ENCODE results near the gene PKN3.
"Not testable (repeated sequence)": the region's sequence is repeated elsewhere in the genome, so short reads cannot be mapped to it uniquely, and the experiment has no call there.

Gene PKN3

GRCh38 chr9:128693738-128694137 lies 8.6 kb upstream of the PKN3 start:
- not testable (repeated sequence) for DNase-seq (ENCODE audit: low read depth)

DNA sequence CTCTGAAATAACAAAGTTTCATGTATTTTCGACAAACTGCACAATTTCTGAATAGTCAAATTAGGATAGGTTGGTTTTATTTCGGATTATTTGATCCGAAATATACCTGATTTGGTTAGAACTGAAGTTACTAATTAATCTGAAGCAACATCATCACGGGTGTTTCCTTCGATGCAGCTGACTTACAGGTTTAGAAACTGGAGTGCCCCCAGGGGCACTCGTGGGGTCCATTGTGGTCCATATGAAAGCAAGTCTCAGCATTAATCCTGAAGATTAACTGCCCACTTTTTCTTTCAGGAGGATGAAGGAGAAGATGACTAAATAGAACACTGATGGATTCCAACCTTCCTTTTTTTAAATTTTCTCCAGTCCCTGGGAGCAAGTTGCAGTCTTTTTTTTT lies 8.0 kb upstream of the PKN3 start:
- DNase-seq (ENCODE audit: low read depth): no peak

- no peak for DNase-seq (ENCODE audit: low read depth)
Observed at GRCh38 chr9:128696923-128697707, 5.2 kb upstream of the PKN3 start.

DNA sequence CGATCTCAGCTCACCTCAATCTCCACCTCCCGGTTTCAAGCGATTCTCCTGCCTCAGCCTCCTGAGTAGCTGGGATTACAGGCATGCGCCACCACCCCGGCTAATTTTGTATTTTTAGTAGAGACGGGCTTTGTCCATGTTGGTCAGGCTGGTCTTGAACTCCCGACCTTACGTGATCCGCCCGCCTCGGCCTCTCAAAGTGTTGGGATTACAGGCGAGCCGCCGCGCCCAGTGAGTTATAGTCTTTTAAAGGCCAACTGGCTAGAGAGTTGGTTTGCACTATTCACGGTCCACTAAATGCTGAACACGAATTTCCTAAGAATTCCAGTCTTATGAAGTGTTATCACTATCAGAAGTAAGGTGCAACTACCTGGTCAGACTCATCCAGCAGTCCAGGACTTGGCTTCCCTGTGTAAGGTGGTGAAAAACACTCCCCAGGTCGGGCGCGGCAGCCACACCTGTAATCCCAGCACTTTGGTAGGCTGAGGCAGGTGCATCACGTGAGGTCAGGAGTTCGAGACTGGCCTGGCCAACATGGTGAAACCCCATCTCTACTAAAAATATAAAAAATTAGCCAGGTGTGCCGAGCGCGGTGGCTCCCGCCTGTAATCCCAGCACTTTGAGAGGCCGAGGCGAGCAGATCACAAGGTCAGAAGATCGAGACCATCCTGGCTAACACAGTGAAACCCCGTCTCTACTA lies 3.1 kb upstream of the PKN3 start:
- DNase-seq (ENCODE audit: low read depth): not testable (repeated sequence)

- DNase-seq (ENCODE audit: low read depth): no peak
Observed at GRCh38 chr9:128701227-128701854, 962 bp upstream of the PKN3 start.

DNA sequence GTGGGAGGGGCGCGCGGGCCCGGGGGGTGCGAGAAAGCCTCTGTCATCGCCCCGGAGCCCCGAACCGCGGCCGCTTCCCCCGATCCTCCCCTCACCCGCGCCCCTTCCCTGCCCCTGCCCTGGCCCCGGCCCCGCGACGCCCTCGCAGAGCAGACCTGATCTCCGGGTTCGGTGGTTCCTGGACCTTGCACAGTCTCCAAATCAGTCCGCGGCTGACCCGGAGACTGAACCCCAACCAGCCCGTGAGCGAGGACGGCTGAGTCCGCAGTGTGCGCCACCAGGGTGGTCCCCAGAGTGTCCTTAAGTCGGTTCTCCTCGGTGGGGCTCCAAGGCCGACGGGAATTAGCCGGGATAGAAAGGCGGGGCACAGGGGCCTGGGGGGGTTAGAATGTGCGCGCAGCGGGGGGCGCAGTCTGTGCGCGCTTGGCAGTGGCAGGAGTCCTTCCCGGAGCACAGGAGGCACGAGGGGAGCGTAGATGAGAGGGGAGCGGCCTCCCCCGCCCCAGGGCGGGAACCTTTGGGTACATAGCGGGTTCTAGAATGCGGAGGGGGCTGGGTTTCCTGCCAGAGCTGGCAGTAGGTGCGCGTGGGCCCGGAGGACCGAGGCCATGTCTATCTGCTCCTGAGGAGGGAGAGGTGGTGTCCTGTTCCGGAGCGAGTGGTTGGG lies 779 bp downstream of the PKN3 start:
- DNase-seq (ENCODE audit: low read depth): no peak

- no peak for DNase-seq (ENCODE audit: low read depth)
Observed at GRCh38 chr9:128703616-128704355, 1.5 kb downstream of the PKN3 start.

GRCh38 chr9:128704356-128704670 lies 2.0 kb downstream of the PKN3 start:
- no peak for DNase-seq (ENCODE audit: low read depth)

GRCh38 chr9:128705051-128705965 lies 3.0 kb downstream of the PKN3 start:
- no peak for DNase-seq (ENCODE audit: low read depth)

DNA sequence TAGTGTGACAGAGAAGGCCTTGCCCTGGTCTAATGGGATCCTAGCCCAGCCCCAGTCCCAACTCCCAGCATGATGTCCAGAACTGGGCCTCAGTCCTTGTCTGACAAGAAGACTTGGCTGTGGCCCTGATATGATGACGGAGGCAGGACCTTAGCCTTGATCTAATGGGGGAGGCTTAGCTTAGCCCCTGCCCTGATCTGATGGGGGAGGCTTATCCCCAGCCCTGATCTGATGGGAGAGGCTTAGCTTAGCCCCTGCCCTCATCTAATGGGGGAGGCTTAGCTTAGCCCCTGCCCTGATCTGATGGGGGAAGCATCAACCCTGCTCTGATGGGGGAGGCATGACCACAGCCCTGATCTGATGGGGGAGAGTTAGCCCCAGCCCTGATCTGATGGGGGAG lies 3.7 kb downstream of the PKN3 start:
- no peak for DNase-seq (ENCODE audit: low read depth)

DNA sequence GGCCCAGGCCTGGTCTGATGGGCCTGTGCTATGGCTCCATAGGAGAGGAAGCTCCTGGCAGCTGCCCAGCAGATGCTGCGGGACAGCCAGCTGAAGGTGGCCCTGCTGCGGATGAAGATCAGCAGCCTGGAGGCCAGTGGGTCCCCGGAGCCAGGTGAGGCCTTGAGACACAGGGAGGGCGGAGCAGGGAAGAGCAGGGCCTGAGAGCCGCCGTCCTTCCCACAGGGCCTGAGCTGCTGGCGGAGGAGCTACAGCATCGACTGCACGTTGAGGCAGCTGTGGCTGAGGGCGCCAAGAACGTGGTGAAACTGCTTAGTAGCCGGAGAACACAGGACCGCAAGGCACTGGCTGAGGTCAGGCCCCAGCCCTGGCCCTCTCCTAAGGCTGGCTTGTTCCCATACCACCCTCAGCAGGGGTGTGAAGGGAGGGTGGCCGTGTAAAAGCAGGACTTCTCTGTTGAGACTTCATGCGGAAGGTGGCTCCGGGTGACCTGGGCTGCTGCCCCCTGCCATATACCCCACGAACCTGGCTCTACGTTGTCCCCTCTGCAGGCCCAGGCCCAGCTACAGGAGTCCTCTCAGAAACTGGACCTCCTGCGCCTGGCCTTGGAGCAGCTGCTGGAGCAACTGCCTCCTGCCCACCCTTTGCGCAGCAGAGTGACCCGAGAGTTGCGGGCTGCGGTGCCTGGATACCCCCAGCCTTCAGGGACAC lies 4.5 kb downstream of the PKN3 start:
- no peak for DNase-seq (ENCODE audit: low read depth)

DNA sequence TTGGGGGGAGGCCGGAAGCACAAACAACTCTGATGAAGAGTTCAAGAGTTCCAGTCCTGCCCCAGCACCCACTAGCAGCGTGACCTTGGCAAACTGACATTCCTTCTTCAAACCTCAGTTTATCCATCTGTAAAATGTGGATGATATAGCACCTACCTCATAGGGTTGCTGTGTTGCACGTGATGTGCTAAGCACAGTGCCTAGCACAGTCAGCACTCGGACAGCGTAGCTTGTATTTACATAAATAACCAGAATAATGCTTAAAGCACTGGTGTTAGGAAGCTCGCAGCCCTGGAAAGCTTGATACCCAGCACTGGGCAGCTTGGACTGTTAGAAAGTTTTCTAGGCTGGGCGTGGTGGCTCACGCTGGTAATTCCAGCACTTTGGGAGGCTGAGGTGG lies 5.1 kb downstream of the PKN3 start:
- no peak for DNase-seq (ENCODE audit: low read depth)

- no peak for DNase-seq (ENCODE audit: low read depth)
Observed at GRCh38 chr9:128712451-128713410, 10.4 kb downstream of the PKN3 start.

- DNase-seq (ENCODE audit: low read depth): no peak
Observed at GRCh38 chr9:128713411-128713780, 11.1 kb downstream of the PKN3 start.

DNA sequence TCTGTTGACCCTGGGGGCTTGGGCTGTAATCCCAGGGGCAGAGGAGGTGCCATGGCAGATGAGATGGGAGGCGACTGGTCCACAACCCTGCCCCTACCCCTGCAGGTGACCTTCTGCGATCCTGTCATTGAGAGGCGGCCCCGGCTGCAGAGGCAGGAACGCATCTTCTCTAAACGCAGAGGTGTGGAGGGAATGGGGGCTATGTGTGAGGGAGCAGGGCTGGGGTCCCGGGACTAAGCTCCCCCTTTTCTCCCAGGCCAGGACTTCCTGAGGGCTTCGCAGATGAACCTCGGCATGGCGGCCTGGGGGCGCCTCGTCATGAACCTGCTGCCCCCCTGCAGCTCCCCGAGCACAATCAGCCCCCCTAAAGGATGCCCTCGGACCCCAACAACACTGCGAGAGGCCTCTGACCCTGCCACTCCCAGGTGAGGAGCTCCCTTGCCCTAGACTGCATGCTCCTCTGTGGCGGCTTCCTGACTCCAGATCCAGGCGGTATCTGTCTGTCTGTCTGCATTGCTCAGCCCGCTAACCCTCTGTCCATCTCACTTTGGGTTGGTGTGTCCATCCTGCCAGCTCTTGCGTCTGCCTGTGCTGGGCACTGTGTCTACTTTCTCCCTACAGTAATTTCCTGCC lies 11.8 kb downstream of the PKN3 start:
- no peak for DNase-seq (ENCODE audit: low read depth)

DNA sequence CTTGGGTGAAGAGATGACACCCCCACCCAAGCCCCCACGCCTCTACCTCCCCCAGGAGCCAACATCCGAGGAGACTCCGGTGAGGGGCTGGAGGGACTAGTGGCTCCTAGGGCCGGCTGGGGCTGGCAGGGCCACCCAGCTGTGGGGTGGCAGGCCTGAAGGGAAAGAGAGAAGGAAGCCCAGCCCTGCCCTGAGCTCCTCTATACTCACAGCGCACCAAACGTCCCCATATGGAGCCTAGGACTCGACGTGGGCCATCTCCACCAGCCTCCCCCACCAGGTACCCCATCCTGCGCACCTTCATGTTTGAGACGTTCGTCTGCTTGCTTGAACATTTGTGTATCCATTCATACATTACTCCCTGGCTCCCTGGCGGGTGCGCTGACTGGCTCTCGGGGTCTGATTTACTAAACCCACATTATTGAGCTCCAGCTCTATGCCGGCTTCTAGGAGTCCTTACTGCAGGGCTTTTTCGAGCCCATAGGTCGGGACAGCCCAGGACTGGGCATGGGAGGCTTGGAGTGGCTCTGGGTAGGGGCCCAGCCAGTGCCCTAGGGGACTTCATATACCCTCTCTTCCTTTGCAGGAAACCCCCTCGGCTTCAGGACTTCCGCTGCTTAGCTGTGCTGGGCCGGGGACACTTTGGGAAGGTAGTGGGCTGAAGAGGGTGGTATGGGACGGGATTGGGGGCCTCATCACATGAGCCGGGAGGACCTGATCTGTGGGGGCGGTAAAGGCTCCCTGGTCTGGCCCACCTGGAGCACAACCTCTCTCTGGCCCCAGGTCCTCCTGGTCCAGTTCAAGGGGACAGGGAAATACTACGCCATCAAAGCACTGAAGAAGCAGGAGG lies 12.5 kb downstream of the PKN3 start:
- DNase-seq (ENCODE audit: low read depth): no peak

GRCh38 chr9:128715436-128715750 lies 13.1 kb downstream of the PKN3 start:
- DNase-seq (ENCODE audit: low read depth): no peak
